Activated CD8-positive, alpha-beta memory T cell treated with anti-CD3 and anti-CD28 coated beads, Interleukin-2, amount 50 U/mL, for 1 hour (primary cell): ENCODE results near the gene RBM34.
"Not testable (repeated sequence)": the region's sequence is repeated elsewhere in the genome, so short reads cannot be mapped to it uniquely, and the experiment has no call there.

Experiments used
- DNase-seq: peaks from one replicate; pipeline ENCODE4 v3.0.0-alpha.2; 2020; ENCODE audit errors: extremely low read depth

RBM34 gene

DNA sequence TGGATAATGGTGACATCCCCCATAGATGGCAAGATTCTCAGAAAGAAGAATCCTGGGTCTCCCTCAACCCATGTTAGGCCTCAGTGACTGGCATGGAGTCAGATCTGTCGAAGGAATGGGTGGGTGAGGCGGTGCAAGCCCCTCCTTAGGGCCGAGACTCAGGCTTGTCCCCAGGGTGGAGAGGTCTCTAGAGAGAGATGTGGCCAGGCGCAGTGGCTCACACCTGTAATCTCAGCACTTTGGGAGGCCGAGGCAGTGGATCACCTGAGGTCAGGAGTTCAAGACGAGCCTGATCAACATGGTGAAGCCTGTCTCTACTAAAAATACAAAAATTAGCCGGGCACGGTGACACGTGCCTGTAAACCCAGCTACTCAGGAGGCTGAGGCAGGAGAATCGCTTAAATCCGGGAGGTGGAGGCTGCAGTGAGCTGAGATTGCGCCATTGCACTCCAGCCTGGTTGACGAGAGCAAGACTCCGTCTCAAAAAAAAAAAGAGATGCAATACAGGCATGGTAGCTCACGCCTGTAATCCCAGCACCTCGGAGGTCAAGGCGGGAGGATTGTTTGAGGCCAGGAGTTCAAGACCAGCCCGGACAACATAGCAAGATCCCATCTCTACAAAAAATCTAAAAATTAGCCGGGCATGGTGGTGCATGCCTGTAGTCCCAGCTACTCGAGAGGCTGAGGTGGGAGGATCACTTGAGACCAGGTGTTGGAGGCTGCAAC is 69.6 kb downstream of the RBM34 start:
- not testable (repeated sequence) for DNase-seq

DNA sequence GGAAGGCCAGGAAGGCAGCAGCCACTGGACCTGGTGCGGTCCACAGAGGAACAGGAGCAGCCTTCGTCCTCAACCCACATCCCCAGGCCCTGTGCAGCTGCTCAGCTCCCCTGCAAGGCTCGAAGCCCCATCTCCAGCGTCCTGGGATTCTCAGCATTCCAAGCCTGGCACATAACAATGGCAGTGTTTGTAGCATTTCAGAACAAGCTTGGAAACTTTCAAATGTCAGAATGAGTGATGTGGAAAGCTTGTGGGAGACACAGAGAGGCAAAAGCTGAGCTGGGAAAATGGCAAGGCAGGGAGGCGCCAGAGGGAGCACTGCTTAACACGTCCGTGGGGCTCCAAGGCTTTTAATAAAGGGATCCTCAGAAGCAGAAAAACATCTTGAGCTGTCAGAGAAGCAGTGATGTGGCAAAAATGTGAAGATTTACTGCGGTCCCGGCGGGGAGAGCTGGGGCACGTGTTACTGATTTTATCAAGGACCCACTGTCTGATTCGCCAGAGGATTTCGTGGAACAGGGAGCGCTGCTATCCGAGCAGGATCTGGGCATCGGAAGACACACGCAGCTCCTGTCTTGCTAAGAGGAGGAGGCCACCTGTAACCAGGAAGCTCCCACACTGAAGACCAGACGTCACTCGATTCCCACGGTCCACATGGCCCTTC is 70.5 kb downstream of the RBM34 start:
- no peak for DNase-seq

DNA sequence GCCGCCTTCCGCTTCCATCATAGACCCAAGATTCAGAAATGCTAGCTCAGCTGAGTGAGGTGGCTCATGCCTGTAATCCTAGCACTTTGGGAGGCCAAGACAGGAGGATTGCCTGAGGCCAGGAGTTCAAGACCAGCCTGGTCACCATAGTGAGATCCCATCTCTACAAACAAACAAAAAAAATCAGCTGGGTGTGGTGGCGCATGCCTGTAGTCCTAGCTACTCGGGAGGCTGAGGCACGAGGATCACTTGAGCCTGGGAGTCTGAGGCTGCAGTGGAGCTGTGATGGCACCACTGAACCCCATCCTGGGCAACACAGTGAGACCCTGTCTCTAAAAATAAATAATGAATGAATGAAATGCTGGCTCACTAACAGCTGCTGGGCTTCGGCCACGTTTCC is 72.1 kb downstream of the RBM34 start:
- no peak for DNase-seq

DNA sequence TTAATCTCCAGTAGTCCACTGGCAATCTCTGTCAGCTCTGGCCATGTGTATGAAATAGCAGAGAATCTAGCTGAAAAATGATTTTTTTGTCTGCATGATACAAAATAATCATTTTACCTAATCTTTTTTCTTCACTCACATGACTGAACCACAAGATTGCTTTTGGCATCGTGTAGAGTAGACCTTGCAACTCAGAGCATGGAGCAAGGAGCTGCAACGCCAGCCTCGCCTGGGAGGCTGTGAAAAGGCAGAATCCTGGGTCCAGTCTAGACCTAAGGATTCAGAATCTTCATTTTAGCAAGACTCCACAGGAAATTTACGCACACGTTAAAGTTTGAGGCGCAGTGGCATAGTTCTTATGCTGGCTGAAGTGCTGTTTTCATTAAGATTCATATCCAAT is 72.6 kb downstream of the RBM34 start:
- DNase-seq = no peak

DNA sequence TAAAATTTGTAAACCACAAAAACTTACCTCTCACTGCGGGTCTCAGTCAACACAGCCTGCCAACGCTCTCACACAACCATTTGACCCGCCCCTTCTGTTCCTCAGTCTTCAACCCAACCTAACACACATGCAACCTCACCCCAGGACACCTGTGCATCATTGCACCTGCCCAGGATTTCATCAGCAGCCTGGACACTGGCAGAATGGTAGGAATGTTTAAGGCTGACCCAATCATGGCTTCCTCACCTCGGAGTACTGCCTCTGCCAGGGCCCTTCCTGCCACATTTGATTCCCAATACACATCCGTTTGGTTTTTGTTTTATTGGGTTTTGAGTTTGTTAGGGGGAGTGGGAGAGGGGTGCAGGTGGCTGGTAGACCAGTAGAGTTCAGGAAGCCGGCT is 73.1 kb downstream of the RBM34 start:
- DNase-seq = no peak

DNA sequence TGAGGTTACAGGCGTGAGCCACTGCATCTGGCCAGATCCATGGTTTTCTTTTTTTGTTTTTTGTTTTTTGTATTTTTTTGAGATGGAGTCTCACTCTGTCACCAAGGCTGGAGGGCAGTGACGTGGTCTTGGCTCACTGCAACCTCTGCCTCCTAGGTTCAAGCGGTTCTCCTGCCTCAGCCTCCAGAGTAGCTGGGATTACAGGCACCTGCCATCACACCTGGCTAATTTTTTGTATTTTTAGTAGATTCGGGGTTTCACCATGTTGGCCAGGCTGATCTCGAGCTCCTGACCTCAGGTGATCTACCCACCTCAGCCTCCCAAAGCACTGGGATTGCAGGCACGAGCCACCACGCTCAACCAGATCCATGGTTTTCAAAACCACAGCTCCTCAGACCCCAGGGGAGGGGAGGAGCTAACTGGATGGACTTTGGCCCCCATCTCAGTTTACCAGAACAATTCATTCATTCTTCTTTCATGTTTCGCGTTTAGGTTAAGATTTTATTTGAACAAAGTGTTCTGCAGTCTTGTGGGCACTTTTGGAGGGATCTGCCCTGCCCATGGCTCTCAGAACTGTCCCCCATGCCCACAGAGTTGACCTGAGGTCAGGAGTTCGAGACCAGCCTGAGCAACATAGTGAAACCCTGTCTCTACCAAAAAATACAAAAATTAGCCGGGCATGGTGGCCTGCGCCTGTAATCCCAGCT is 75.5 kb downstream of the RBM34 start:
- DNase-seq = not testable (repeated sequence)
